Stomach (tissue), 4 donors: Measurements from ENCODE around the gene SPATA12.

Experiments
- POLR2A ChIP-seq, 4 donors: fragments of 450-650 bp; IDR thresholded peaks; one replicate each; pipeline ENCODE4 v1.6.1; 2016; ENCODE audit warnings: antibody characterized with exemption in 4 of 4, control low read depth in 2 of 4, mild to moderate bottlenecking in 1 of 4, moderate library complexity in 1 of 4
- POLR2AphosphoS5 ChIP-seq, 3 donors: sonication (generic); formaldehyde crosslinking; IDR thresholded peaks; one replicate each; pipeline ENCODE4 v1.6.1; 2016; ENCODE audit warnings: antibody characterized with exemption in 3 of 3
- TF ChIP-seq, protein P1 (sequence below), 7 experiments: fragments of 450-650 bp in 4 of 7; fragments of 200-600 bp in 3 of 7; sonication (generic) in 3 of 7; IDR thresholded peaks; one replicate each; pipeline ENCODE4 v1.5.1; 2016 to 2019; ENCODE audit warnings: antibody characterized with exemption in 7 of 7, control low read depth in 2 of 7, mild to moderate bottlenecking in 1 of 7

DNA sequence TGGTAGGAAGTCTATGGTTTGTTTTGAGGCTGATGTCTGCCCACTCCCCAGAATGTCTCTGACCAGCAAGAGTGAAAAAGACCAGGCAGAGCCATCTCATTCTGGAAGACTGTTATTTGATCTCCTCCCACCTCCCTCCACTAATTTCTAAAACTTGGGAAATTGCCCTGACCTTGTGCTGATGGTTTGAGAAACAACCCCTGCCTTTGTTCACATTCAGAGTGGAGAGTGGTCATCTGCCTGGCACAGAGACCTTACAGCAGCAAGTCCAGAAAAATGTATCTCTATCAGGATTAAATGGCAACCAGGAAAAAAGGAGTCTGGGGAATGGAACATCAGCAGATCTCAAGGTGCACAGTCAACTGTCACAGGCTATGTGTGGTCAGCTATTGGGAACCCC is 25.7 kb downstream of the SPATA12 start:
- TF ChIP-seq, protein P1, sequence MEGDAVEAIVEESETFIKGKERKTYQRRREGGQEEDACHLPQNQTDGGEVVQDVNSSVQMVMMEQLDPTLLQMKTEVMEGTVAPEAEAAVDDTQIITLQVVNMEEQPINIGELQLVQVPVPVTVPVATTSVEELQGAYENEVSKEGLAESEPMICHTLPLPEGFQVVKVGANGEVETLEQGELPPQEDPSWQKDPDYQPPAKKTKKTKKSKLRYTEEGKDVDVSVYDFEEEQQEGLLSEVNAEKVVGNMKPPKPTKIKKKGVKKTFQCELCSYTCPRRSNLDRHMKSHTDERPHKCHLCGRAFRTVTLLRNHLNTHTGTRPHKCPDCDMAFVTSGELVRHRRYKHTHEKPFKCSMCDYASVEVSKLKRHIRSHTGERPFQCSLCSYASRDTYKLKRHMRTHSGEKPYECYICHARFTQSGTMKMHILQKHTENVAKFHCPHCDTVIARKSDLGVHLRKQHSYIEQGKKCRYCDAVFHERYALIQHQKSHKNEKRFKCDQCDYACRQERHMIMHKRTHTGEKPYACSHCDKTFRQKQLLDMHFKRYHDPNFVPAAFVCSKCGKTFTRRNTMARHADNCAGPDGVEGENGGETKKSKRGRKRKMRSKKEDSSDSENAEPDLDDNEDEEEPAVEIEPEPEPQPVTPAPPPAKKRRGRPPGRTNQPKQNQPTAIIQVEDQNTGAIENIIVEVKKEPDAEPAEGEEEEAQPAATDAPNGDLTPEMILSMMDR (IDR thresholded peaks at IDR 0.05), result no peak
- TF ChIP-seq POLR2A (IDR thresholded peaks at IDR 0.05) (no peak), POLR2AphosphoS5 (IDR thresholded peaks at IDR 0.05) (no peak)
